Right hindlimb (tissue), 1 donor: Measurements from ENCODE around the gene ZFP57.

Experiments
- DNase-seq: peaks from one replicate; pipeline ENCODE4 v3.0.0-alpha.2; 2018

Gene ZFP57

GRCh38 chr6:29680904-29681303 lies at the start of gene ZFP57:
Gene ZFP57 (minus strand): TSS chr6:29681152. CDS start chr6:29677003, 4,149 bp downstream.
- no peak for DNase-seq

- no peak for DNase-seq
Measured at GRCh38 chr6:29730575-29731126, 49.7 kb upstream of the ZFP57 start.

- no peak for DNase-seq
Measured at GRCh38 chr6:29729774-29730328, 48.9 kb upstream of the ZFP57 start.

- DNase-seq, result no peak
Measured at GRCh38 chr6:29728875-29729270, 47.9 kb upstream of the ZFP57 start.

- DNase-seq, result no peak
Measured at GRCh38 chr6:29728173-29728874, 47.4 kb upstream of the ZFP57 start.

GRCh38 chr6:29727637-29728036 lies 46.7 kb upstream of the ZFP57 start:
- DNase-seq, result no peak

- DNase-seq, result no peak
Measured at GRCh38 chr6:29726571-29727194, 45.7 kb upstream of the ZFP57 start.

- no peak for DNase-seq
Measured at GRCh38 chr6:29726001-29726400, 45.0 kb upstream of the ZFP57 start.

GRCh38 chr6:29724937-29725869 lies 44.3 kb upstream of the ZFP57 start:
- DNase-seq, result no peak

- no peak for DNase-seq
Measured at GRCh38 chr6:29723666-29724588, 43.0 kb upstream of the ZFP57 start.

- DNase-seq, result peak; percentile 70
Measured at GRCh38 chr6:29723262-29723665, 42.3 kb upstream of the ZFP57 start, which contains the start of gene HLA-F. Gene HLA-F (plus strand): TSS chr6:29723434. CDS start chr6:29723464, 30 bp downstream.

GRCh38 chr6:29720863-29721262 lies 39.9 kb upstream of the ZFP57 start:
- no peak for DNase-seq

- DNase-seq, result no peak
Measured at GRCh38 chr6:29710281-29710941, 29.5 kb upstream of the ZFP57 start.

GRCh38 chr6:29709188-29709587 lies 28.2 kb upstream of the ZFP57 start:
- DNase-seq, result no peak

- DNase-seq, result no peak
Measured at GRCh38 chr6:29708432-29709179, 27.7 kb upstream of the ZFP57 start.

- no peak for DNase-seq
Measured at GRCh38 chr6:29705389-29706231, 24.7 kb upstream of the ZFP57 start.

GRCh38 chr6:29702519-29703103 lies 21.7 kb upstream of the ZFP57 start:
- DNase-seq, result peak; percentile 36

GRCh38 chr6:29696147-29697125 lies 15.5 kb upstream of the ZFP57 start:
- DNase-seq, result no peak
